HCT116 (cell line): ENCODE measurements around the gene UBXN11. TPM values are rescaled to one million over a fixed set of nuclear protein-coding genes. Genes with fewer than 3 reads are reported as not detected.

Source experiments
- ATAC-seq: fragments of 200-7000 bp; cut with Tn5 transposase; 2 replicates; pipeline ENCODE4 v1.9.1; 2020; ENCODE audit warnings: mild to moderate bottlenecking, moderate library complexity
- BruUV-seq: library from RNA; stranded (reverse); fragments of 400-500 nt; replicated peaks from 2 replicates; lab custom pipeline; 2021; lab: Mats Ljungman, UMichigan
- CTCF ChIA-PET: fragments of 300-600 bp; sonication (Branson Sonifier 250); formaldehyde crosslinking; loops from one replicate; lab custom pipeline; 2021; ENCODE audit warnings: antibody characterized with exemption; lab: Charles Lee
- POLR2A ChIA-PET: fragments of 300-600, 350-600 bp; sonication (Branson Sonifier 250); formaldehyde crosslinking; loops from one replicate; lab custom pipeline; 2021; ENCODE audit warnings: antibody characterized with exemption; lab: Charles Lee
- RAD21 ChIA-PET, 2 experiments: fragments of 300-600 bp; sonication (Branson Sonifier 250); formaldehyde crosslinking; loops; one replicate each; lab custom pipeline; 2023; ENCODE audit warnings: low total read pairs in 2 of 2; ENCODE audit not compliant: uncharacterized antibody in 2 of 2, unreplicated experiment in 2 of 2, low non-redundant PET in 1 of 2; lab: Charles Lee
- DNase-seq: peaks from one replicate; pipeline ENCODE4 v3.0.0-alpha.2; 2010; ENCODE audit warnings: low read depth, low spot score
- H2AFZ ChIP-seq: fragments of 200-600 bp; shearing (Covaris generic), sonication (generic); 2 replicates; pipeline ENCODE4 v1.6.1; 2017; ENCODE audit warnings: low read depth, mixed run types, mixed read lengths, antibody characterized with exemption, low read length; ENCODE audit not compliant: poor library complexity, severe bottlenecking
- H3K27ac ChIP-seq: 2 replicates; pipeline ENCODE4 v1.5.1; 2012; ENCODE audit warnings: low read depth, low read length
- H3K27me3 ChIP-seq: fragments of 200-600 bp; sonication (generic); 2 replicates; pipeline ENCODE4 v1.6.1; 2016; ENCODE audit warnings: mixed run types, low read length, mixed read lengths; ENCODE audit not compliant: insufficient read depth
- H3K36me3 ChIP-seq, 2 experiments: fragments of 200-500 bp in 1 of 2; fragments of 200-600 bp in 1 of 2; sonication (Bioruptor generic) in 1 of 2; sonication (generic) in 1 of 2; 2 replicates each; pipeline versions ENCODE4 v1.5.1 to v1.6.1; 2014 to 2016; ENCODE audit warnings: low read length in 2 of 2, inconsistent platforms in 1 of 2, mixed read lengths in 1 of 2, mixed run types in 1 of 2; ENCODE audit not compliant: insufficient read depth in 2 of 2, control insufficient read depth in 1 of 2
- H3K4me1 ChIP-seq, 2 experiments: fragments of 200-600 bp in 1 of 2; sonication (generic) in 1 of 2; 2 replicates each; pipeline versions ENCODE4 v1.5.1 to v1.6.1; 2012 to 2017; ENCODE audit warnings: low read length in 2 of 2, inconsistent platforms in 1 of 2, mild to moderate bottlenecking in 1 of 2, mixed read lengths in 1 of 2, mixed run types in 1 of 2, moderate library complexity in 1 of 2; ENCODE audit not compliant: insufficient read depth in 2 of 2, control insufficient read depth in 1 of 2
- H3K4me2 ChIP-seq: fragments of 200-600 bp; sonication (generic); 2 replicates; pipeline ENCODE4 v1.6.1; 2017; ENCODE audit warnings: mixed run types, low read length, mixed read lengths
- H3K4me3 ChIP-seq, 2 experiments: fragments of 200-600 bp in 1 of 2; sonication (generic) in 1 of 2; replicated peaks in 1 of 2; 2 replicates each; pipeline ENCODE4 v1.5.1; 2011 to 2016; ENCODE audit warnings: low read length in 2 of 2, control low read depth in 1 of 2, low read depth in 1 of 2, mild to moderate bottlenecking in 1 of 2, mixed read lengths in 1 of 2, mixed run types in 1 of 2
- H3K79me2 ChIP-seq: fragments of 200-600 bp; sonication (generic); 2 replicates; pipeline ENCODE4 v1.6.1; 2017; ENCODE audit warnings: mild to moderate bottlenecking, mixed run types, low read length, moderate library complexity, mixed read lengths; ENCODE audit not compliant: insufficient read depth
- H3K9ac ChIP-seq: fragments of 200-600 bp; sonication (generic); 2 replicates; pipeline ENCODE4 v1.6.1; 2016; ENCODE audit warnings: low read length, mixed read lengths
- H3K9me2 ChIP-seq: fragments of 200-600 bp; sonication (generic), shearing (Covaris generic); 2 replicates; pipeline ENCODE4 v1.6.1; 2017; ENCODE audit warnings: mixed run types, mild to moderate bottlenecking, moderate library complexity; ENCODE audit not compliant: insufficient read depth
- H3K9me3 ChIP-seq, 2 experiments: fragments of 200-500 bp in 1 of 2; fragments of 200-600 bp in 1 of 2; sonication (Bioruptor generic) in 1 of 2; sonication (generic) in 1 of 2; 2 replicates each; pipeline ENCODE4 v1.6.1; 2014 to 2017; ENCODE audit warnings: low read length in 2 of 2, mixed read lengths in 2 of 2, inconsistent platforms in 1 of 2, low read depth in 1 of 2, mild to moderate bottlenecking in 1 of 2, mixed run types in 1 of 2, moderate library complexity in 1 of 2; ENCODE audit not compliant: control insufficient read depth in 1 of 2, insufficient read depth in 1 of 2
- H4K20me1 ChIP-seq: fragments of 200-600 bp; sonication (generic), shearing (Covaris generic); 2 replicates; pipeline ENCODE4 v1.6.1; 2017; ENCODE audit warnings: mixed run types, mild to moderate bottlenecking, moderate library complexity; ENCODE audit not compliant: insufficient read depth
- CEBPB ChIP-seq: IDR thresholded peaks from 2 replicates; pipeline ENCODE4 v1.6.1; 2012; ENCODE audit warnings: low read depth
- EZH2 ChIP-seq: fragments of 200-600 bp; sonication (generic); IDR thresholded peaks from 2 replicates; pipeline ENCODE4 v1.6.1; 2017; ENCODE audit warnings: antibody characterized with exemption, mixed run types
- MAX ChIP-seq: IDR thresholded peaks from 2 replicates; pipeline ENCODE4 v1.6.1; 2012
- POLR2A ChIP-seq: IDR thresholded peaks from 2 replicates; pipeline ENCODE4 v1.7.0; 2011; ENCODE audit warnings: borderline replicate concordance; ENCODE audit not compliant: insufficient read depth, insufficient read length; ENCODE audit errors: extremely low read depth
- POLR2AphosphoS5 ChIP-seq: IDR thresholded peaks from 2 replicates; pipeline ENCODE4 v1.6.1; 2011; ENCODE audit warnings: mild to moderate bottlenecking, low read depth, low read length, moderate library complexity
- intact Hi-C: fragments of 100-400 bp; cut with micrococcal nuclease; formaldehyde crosslinking; loops from 2 replicates; pipeline ENCODE4 v1.10.0; 2022
- total RNA-seq: library from RNA; stranded (reverse); gene quantifications from one replicate; pipeline ENCODE4 v1.2.1, GENCODE V29; 2021; ENCODE audit not compliant: unreplicated experiment

The UBXN11 gene
- total RNA-seq, 1 experiment from 2014 or later, result 19.3 TPM

- no TSS peak for BruUV-seq
- H3K79me2 ChIP-seq, result peaks cover 20% of the 10 kb centered on the region
- no peak overlapping the region for H3K4me3 ChIP-seq
- H4K20me1 ChIP-seq, result no peaks in the 10 kb centered on the region
- peaks cover 20 to 31% of the 10 kb centered on the region in 2 experiments for H3K36me3 ChIP-seq
- no peak overlapping the region for H2AFZ ChIP-seq
- no peak for ATAC-seq
- CTCF ChIA-PET, result no interaction called here
- no peak for TF ChIP-seq CEBPB
- no peak for TF ChIP-seq POLR2A
- no peak for TF ChIP-seq EZH2
- no peak for TF ChIP-seq MAX
- no peak for TF ChIP-seq POLR2AphosphoS5
- H3K9me3 ChIP-seq, result no peaks in the 10 kb centered on the region
- H3K4me2 ChIP-seq, result peak overlapping the region; percentile 97; the same call in 1 of the 2 replicates
- no peaks in the 10 kb centered on the region for H3K9me2 ChIP-seq
- H3K27me3 ChIP-seq, result no peaks in the 10 kb centered on the region
- intact Hi-C loops, result loop anchor here (5.0 kb wide), 1 partner anchor 241 kb away; no protein-coding TSS in a partner anchor
- peaks cover 30 to 87% of the 10 kb centered on the region in 2 experiments for H3K4me1 ChIP-seq
- DNase-seq, result no peak
- RAD21 ChIA-PET, result interaction anchor here in 1 of 2 experiments (1.4 kb wide), 1 partner anchor 113 kb away, joined by 5 read pairs; no protein-coding TSS in a partner anchor
- peak overlapping the region; percentile 81 for H3K27ac ChIP-seq
- POLR2A ChIA-PET, result no interaction called here
- H3K9ac ChIP-seq, result peak overlapping the region; percentile 38
These were observed 28.1 kb downstream of the UBXN11 start for GRCh38 chr1:26278303-26278702.

GRCh38 chr1:26277719-26278118 is 28.7 kb downstream of the UBXN11 start:
- Histone ChIP-seq H3K36me3 (peaks cover 20 to 34% of the 10 kb centered on the region in 2 experiments), H3K4me2 (0 out of 2 replicates have a peak overlapping the region, but pooled peaks have one; percentile 97), H3K9me2 (no peaks in the 10 kb centered on the region), H4K20me1 (no peaks in the 10 kb centered on the region), H3K27ac (peak overlapping the region; percentile 81), H3K4me1 (peaks cover 30 to 81% of the 10 kb centered on the region in 2 experiments), H3K79me2 (peaks cover 20% of the 10 kb centered on the region), H3K4me3 (no peak overlapping the region), H3K9me3 (no peaks in the 10 kb centered on the region), H3K27me3 (no peaks in the 10 kb centered on the region), H2AFZ (no peak overlapping the region), H3K9ac (peak overlapping the region; percentile 38)
- ChIA-PET CTCF (interaction anchor here (1.0 to 3.9 kb wide), 2 partner anchors 8 to 44 kb away, joined by 3 to 47 read pairs; no protein-coding TSS in a partner anchor), RAD21 (interaction anchor here in 1 of 2 experiments (1.4 kb wide), 1 partner anchor 114 kb away, joined by 5 read pairs; no protein-coding TSS in a partner anchor), POLR2A (no interaction called here)
- no TSS peak for BruUV-seq
- no peak for TF ChIP-seq POLR2AphosphoS5
- ATAC-seq (no peak), DNase-seq (no peak)
- intact Hi-C loops, result loop anchor here (5.0 kb wide), 1 partner anchor 240 kb away; no protein-coding TSS in a partner anchor
